Measurements from ENCODE around the gene PBX1. TPM values are rescaled to one million over a fixed set of nuclear protein-coding genes. Genes with fewer than 3 reads are reported as not detected.

Gene PBX1
- total RNA-seq, result 22.7 and 28.2 TPM in 2 replicates

GRCh38 chr1:164558461-164559341 is at the start of gene PBX1:
PBX1 (plus strand) TSS chr1:164559184.

